ENCODE measurements around the gene DHRS13. TPM values are rescaled to one million over a fixed set of nuclear protein-coding genes. Genes with fewer than 3 reads are reported as not detected.
"Not testable (repeated sequence)": the region's sequence is repeated elsewhere in the genome, so short reads cannot be mapped to it uniquely, and the experiment has no call there.

Gene DHRS13
- total RNA-seq, 8 experiments from 2014 or later, result 2.2 to 14.4 (median 11.1) TPM

- 0 to 79% (median 57%) methylated on average over 1 to 6 of the region's 6 CpGs; no CpG with 5 or more reads in 3 of the 10 experiments for WGBS, 10 experiments
- in situ Hi-C loops (cut with MboI; ENCODE audit: low pct_unique_long_range_greater_than_20kb in 2 of 9, low sequenced_read_pairs in 9 of 9, unreplicated experiment in 9 of 9), result loop anchor here in 2 of 9 experiments (25.0 kb wide), 1 partner anchor 146 kb away; no protein-coding TSS in a partner anchor
These were observed 5.8 kb upstream of the DHRS13 start for GRCh38 chr17:28908640-28909167.

GRCh38 chr17:28907709-28908475 is 5.0 kb upstream of the DHRS13 start:
- peak overlapping the region in 1 of 2 donors; percentile 20 for H3K27ac ChIP-seq
- in situ Hi-C loops (cut with MboI; ENCODE audit: low pct_unique_long_range_greater_than_20kb in 2 of 9, low sequenced_read_pairs in 9 of 9, unreplicated experiment in 9 of 9), result loop anchor here in 2 of 9 experiments (25.0 kb wide), 1 partner anchor 146 kb away; no protein-coding TSS in a partner anchor
- ATAC-seq (replicated peaks in 6 of 8), result no peak
- H3K4me1 ChIP-seq (replicated peaks in 1 of 2), result peaks cover 3 to 5% of the 10 kb centered on the region in 2 donors
- no peak overlapping the region for H3K4me3 ChIP-seq
- 60 to 93% (median 80%) methylated on average over 1 to 3 of the region's 3 CpGs; no CpG with 5 or more reads in 3 of the 10 experiments for WGBS, 10 experiments

More at GRCh38 chr17:28908640-28909167, 5.8 kb upstream of the DHRS13 start:
- Histone ChIP-seq H3K4me1 (replicated peaks in 1 of 2) (peaks cover 3 to 5% of the 10 kb centered on the region in 2 donors), H3K4me3 (no peak overlapping the region), H3K27ac (peak overlapping the region; percentile 20 to 40)
- ATAC-seq (replicated peaks in 6 of 8), result peak in 6 of 8 experiments; percentile 6 to 63 (median 40)

- in situ Hi-C loops (cut with MboI; ENCODE audit: low pct_unique_long_range_greater_than_20kb in 2 of 9, low sequenced_read_pairs in 9 of 9, unreplicated experiment in 9 of 9), result loop anchor here in 2 of 9 experiments (25.0 kb wide), 1 partner anchor 145 kb away; no protein-coding TSS in a partner anchor
- Histone ChIP-seq H3K27ac (no peak overlapping the region), H3K4me3 (no peak overlapping the region), H3K4me1 (replicated peaks in 1 of 2) (peaks cover 3 to 5% of the 10 kb centered on the region in 2 donors)
- ATAC-seq (replicated peaks in 6 of 8), result peak in 3 of 8 experiments; percentile 41 to 60 (median 57)
- 0 to 100% (median 47%) methylated on average over 1 to 5 of the region's 7 CpGs; no CpG with 5 or more reads in 6 of the 10 experiments for WGBS, 10 experiments
These were observed 4.0 kb upstream of the DHRS13 start for GRCh38 chr17:28906706-28907438.

GRCh38 chr17:28906276-28906675 is 3.4 kb upstream of the DHRS13 start:
- H3K27ac ChIP-seq, result no peak overlapping the region
- H3K4me3 ChIP-seq, result no peak overlapping the region
- WGBS, 10 experiments, result 50 to 100% (median 100%) methylated on average over 1 to 4 of the region's 9 CpGs; no CpG with 5 or more reads in 6 of the 10 experiments
- ATAC-seq (replicated peaks in 6 of 8), result no peak
- in situ Hi-C loops (cut with MboI; ENCODE audit: low pct_unique_long_range_greater_than_20kb in 2 of 9, low sequenced_read_pairs in 9 of 9, unreplicated experiment in 9 of 9), result loop anchor here in 2 of 9 experiments (25.0 kb wide), 1 partner anchor 144 kb away; no protein-coding TSS in a partner anchor
- H3K4me1 ChIP-seq (replicated peaks in 1 of 2), result peaks cover 6 to 9% of the 10 kb centered on the region in 2 donors

- Histone ChIP-seq H3K4me1 (replicated peaks in 1 of 2) (peaks cover 8 to 13% of the 10 kb centered on the region in 2 donors), H3K4me3 (no peak overlapping the region), H3K27ac (no peak overlapping the region)
- in situ Hi-C loops (cut with MboI; ENCODE audit: low pct_unique_long_range_greater_than_20kb in 2 of 9, low sequenced_read_pairs in 9 of 9, unreplicated experiment in 9 of 9), result loop anchor here in 2 of 9 experiments (25.0 kb wide), 1 partner anchor 142 kb away; no protein-coding TSS in a partner anchor
- ATAC-seq (replicated peaks in 6 of 8), result no peak
- 59 to 80% (median 80%) methylated on average over 1 to 3 of the region's 4 CpGs; no CpG with 5 or more reads in 7 of the 10 experiments for WGBS, 10 experiments
These were observed 1.9 kb upstream of the DHRS13 start for GRCh38 chr17:28904800-28905199.

- H3K27ac ChIP-seq; ATAC-seq (replicated peaks in 6 of 8); H3K4me1 ChIP-seq (replicated peaks in 1 of 2); H3K4me3 ChIP-seq: not testable (repeated sequence)
- in situ Hi-C loops (cut with MboI; ENCODE audit: low pct_unique_long_range_greater_than_20kb in 2 of 9, low sequenced_read_pairs in 9 of 9, unreplicated experiment in 9 of 9), result loop anchor here in 2 of 9 experiments (25.0 kb wide), 1 partner anchor 141 kb away; no protein-coding TSS in a partner anchor
- 0 to 100% methylated on average over 1 to 3 of the region's 5 CpGs; no CpG with 5 or more reads in 8 of the 10 experiments for WGBS, 10 experiments
These were observed 615 bp upstream of the DHRS13 start for GRCh38 chr17:28903546-28903841.

DNA sequence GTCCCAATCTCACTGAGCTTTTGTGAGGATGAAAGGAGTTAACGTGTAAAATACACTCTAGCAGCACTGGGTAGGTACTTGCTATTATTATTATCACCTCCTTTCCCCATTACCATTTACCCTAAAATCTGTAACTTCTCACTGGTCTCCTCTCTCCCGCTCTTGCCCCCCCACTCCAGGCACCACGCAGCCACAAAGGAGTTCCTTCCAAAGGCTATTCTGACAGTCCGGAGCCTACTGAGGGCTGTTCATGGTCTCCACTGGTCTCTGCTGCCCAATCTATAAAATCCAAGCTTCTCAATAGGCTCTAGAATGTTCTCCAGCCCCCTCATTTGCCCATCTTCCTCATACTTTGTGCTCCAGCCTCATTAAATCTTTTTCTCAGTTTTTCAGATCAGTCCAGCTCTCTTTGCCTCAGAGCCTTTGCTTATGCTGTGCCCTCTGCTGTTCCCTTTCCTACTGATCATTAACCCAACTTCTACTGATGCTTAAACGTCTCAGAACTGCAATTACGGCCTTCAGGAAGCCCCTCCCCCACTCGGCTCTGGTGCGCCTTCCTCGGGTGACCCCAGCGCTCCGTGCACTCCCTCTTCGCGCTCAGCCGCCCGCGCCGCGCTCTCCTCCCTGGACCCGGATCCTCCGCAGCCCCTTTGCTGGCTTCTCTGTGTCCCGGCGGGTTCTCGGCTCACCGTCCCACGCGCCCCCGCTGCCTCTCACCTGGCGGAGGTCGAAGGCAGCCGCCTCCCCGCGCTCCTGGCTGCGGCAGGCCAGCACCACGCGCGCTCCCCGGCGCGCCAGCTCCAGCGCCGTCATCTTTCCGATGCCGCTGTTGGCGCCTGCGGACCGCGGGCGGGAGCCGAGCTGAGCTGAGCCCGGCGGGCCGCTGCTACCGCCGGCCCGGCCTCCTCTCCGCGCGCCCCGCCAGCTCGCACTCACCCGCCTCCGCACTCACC is 737 bp downstream of the DHRS13 start:
- peak overlapping the region; percentile 79 to 80 for H3K27ac ChIP-seq
- in situ Hi-C loops (cut with MboI; ENCODE audit: low pct_unique_long_range_greater_than_20kb in 2 of 9, low sequenced_read_pairs in 9 of 9, unreplicated experiment in 9 of 9), result loop anchor here in 2 of 9 experiments (25.0 kb wide), 1 partner anchor 140 kb away; no protein-coding TSS in a partner anchor
- 8 to 58% (median 21%) methylated on average over 2 to 21 of the region's 62 CpGs; no CpG with 5 or more reads in 1 of the 10 experiments for WGBS, 10 experiments

DNA sequence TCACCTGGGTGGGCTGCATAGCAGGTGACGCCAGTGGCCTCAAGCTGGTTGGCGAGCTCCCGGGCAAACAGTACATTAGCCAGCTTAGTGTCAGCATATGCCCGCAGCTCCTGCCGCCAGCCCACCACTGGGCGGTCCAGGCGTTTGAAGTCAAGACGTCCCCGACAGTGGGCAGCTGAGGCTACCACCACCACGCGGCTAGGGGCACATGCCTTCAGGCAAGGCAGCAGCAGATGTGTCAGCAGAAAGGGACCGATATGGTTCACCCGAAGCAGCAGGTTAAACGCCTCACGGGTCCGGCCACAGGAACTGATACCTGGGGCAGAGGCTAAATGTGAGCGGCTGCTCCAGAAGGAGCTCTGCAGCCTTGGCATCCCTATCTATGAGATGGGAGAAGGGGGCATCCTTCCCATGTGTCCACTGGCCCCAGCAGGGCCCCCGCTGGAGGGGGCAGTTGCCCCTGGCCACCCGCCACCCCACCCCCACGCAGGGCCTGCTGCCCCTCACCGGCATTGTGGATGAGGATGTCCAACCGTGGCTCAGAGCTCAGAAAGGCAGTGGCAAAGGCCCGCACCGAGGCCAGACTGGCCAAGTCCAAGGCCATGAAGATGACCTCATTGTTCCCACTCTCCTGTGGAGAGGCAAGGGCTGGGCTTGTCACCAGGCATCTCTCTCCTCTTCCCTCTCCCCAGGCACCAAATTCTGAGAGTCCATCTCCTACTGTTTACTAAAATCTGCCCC is 1.7 kb downstream of the DHRS13 start:
- ATAC-seq (replicated peaks in 6 of 8), result no peak
- in situ Hi-C loops (cut with MboI; ENCODE audit: low pct_unique_long_range_greater_than_20kb in 2 of 9, low sequenced_read_pairs in 9 of 9, unreplicated experiment in 9 of 9), result loop anchor here in 2 of 9 experiments (25.0 kb wide), 1 partner anchor 139 kb away; no protein-coding TSS in a partner anchor
- 20% methylated on average over 2 of the region's 24 CpGs; no CpG with 5 or more reads in 9 of the 10 experiments for WGBS, 10 experiments
- peak overlapping the region; percentile 48 to 82 (median 58) for H3K4me3 ChIP-seq
- peaks cover 7 to 10% of the 10 kb centered on the region in 2 donors for H3K4me1 ChIP-seq (replicated peaks in 1 of 2)
- H3K27ac ChIP-seq, result no peak overlapping the region

More for the DNA sequence above, 737 bp downstream of the DHRS13 start:
- H3K4me1 ChIP-seq (replicated peaks in 1 of 2), result peaks cover 6 to 10% of the 10 kb centered on the region in 2 donors
- ATAC-seq (replicated peaks in 6 of 8), result peak; percentile 28 to 65 (median 60)
- H3K4me3 ChIP-seq, result peak overlapping the region; percentile 48 to 82 (median 58)

- H3K27ac ChIP-seq, result no peak overlapping the region
- 90 to 100% (median 100%) methylated on average over 1 to 5 of the region's 5 CpGs; no CpG with 5 or more reads in 2 of the 10 experiments for WGBS, 10 experiments
- H3K4me1 ChIP-seq (replicated peaks in 1 of 2), result peaks cover 17% of the 10 kb centered on the region in 2 donors
- in situ Hi-C loops (cut with MboI; ENCODE audit: low pct_unique_long_range_greater_than_20kb in 2 of 9, low sequenced_read_pairs in 9 of 9, unreplicated experiment in 9 of 9), result no loop called here
- no peak overlapping the region for H3K4me3 ChIP-seq
- ATAC-seq (replicated peaks in 6 of 8), result no peak
These were observed 3.6 kb downstream of the DHRS13 start for GRCh38 chr17:28899212-28899815.

DNA sequence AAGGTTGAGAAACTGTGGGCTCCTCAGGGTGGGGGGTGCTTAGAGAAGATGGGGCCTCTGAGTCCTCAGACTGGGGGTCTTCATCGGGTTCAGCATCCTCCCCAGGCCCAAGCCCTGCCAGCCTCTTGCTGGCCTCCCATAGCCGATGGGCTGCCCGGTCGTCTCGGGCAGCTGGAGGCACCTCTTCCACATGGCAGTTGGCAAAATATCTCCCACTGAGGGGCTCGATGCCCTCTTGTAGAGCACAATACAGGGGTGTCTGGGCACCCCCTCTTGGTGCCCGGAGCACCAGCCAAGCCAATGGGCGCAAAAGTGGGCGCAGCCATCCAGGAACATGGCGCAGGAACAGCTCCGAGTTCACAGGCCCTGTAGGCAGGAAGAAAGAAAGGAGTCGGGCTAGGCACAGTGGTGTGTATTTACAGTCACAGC is 4.3 kb downstream of the DHRS13 start:
- no peak for ATAC-seq (replicated peaks in 6 of 8)
- no peak overlapping the region for H3K27ac ChIP-seq
- H3K4me3 ChIP-seq, result no peak overlapping the region
- in situ Hi-C loops (cut with MboI; ENCODE audit: low pct_unique_long_range_greater_than_20kb in 2 of 9, low sequenced_read_pairs in 9 of 9, unreplicated experiment in 9 of 9), result no loop called here
- WGBS, 10 experiments, result 42 to 100% (median 71%) methylated on average over 1 to 7 of the region's 12 CpGs; no CpG with 5 or more reads in 3 of the 10 experiments
- H3K4me1 ChIP-seq (replicated peaks in 1 of 2), result peaks cover 17% of the 10 kb centered on the region in 2 donors

All from motor neuron (in vitro differentiated cells).